ENCODE results near the gene MYBPHL. TPM values are rescaled to one million over a fixed set of nuclear protein-coding genes. Genes with fewer than 3 reads are reported as not detected.
A peak's percentile ranks its signal among the peaks of the same experiment; 100 is the strongest.

MYBPHL gene
- total and polyA plus RNA-seq, 2 experiments from 2014 or later = not detected

- no peaks in the 10 kb centered on the region for H3K36me3 ChIP-seq
- no peak overlapping the region for H3K4me3 ChIP-seq
- no peaks in the 10 kb centered on the region for H3K9me3 ChIP-seq (ENCODE audit: low read depth)
- peaks cover 14% of the 10 kb centered on the region for H3K27me3 ChIP-seq
- H3K4me1 ChIP-seq (ENCODE audit: low read depth) = no peaks in the 10 kb centered on the region
- TF ChIP-seq, protein P1, sequence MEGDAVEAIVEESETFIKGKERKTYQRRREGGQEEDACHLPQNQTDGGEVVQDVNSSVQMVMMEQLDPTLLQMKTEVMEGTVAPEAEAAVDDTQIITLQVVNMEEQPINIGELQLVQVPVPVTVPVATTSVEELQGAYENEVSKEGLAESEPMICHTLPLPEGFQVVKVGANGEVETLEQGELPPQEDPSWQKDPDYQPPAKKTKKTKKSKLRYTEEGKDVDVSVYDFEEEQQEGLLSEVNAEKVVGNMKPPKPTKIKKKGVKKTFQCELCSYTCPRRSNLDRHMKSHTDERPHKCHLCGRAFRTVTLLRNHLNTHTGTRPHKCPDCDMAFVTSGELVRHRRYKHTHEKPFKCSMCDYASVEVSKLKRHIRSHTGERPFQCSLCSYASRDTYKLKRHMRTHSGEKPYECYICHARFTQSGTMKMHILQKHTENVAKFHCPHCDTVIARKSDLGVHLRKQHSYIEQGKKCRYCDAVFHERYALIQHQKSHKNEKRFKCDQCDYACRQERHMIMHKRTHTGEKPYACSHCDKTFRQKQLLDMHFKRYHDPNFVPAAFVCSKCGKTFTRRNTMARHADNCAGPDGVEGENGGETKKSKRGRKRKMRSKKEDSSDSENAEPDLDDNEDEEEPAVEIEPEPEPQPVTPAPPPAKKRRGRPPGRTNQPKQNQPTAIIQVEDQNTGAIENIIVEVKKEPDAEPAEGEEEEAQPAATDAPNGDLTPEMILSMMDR (IDR thresholded peaks at IDR 0.05; ENCODE audit: low read depth, low read length) = no peak
- DNase-seq (ENCODE audit: low read depth in 1 of 2, low spot score in 1 of 2) = no peak
- no peak overlapping the region for H3K27ac ChIP-seq
These were observed 59.1 kb downstream of the MYBPHL start for GRCh38 chr1:109247401-109248365.

GRCh38 chr1:109246141-109246551 lies 60.7 kb downstream of the MYBPHL start:
- Histone ChIP-seq H3K27me3 (peaks cover 12% of the 10 kb centered on the region), H3K9me3 (ENCODE audit: low read depth) (no peaks in the 10 kb centered on the region), H3K4me3 (no peak overlapping the region), H3K36me3 (no peaks in the 10 kb centered on the region), H3K4me1 (ENCODE audit: low read depth) (peaks cover 6% of the 10 kb centered on the region), H3K27ac (no peak overlapping the region)
- TF ChIP-seq, protein P1 (IDR thresholded peaks at IDR 0.05; ENCODE audit: low read depth, low read length) = no peak
- DNase-seq (ENCODE audit: low read depth in 1 of 2, low spot score in 1 of 2) = no peak

DNA sequence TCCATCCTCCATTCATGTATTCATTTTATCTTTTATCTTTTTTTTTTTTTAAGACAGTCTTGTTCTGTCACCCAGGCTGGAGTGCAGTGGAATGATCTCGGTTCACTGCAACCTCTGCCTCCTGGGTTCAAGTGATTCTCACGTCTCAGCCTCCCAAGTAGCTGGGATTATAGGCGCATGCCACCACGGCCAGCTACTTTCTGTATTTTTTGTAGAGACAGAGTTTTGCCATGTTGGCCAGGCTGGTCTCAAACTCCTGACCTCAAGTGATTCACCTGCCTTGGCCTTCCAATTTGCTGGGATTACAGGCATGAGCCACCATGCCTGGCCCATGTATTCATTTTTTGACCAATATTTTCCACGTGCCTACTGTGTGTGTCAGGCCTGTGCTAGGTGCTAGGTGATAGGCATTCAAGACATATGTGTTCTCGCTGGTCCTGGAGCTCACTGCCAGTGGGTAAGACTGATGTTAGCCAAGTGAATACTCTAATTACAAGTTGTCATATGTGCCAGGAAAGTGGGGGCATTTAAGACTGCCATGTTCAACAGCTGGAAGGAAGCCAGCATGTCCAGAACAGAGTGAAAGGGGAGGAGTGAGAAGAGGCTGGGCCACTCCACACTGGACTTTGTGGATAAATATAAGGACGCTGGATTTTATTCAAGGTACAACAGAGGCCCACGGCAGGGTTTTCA lies 62.8 kb downstream of the MYBPHL start:
- Histone ChIP-seq H3K4me3 (no peak overlapping the region), H3K36me3 (no peaks in the 10 kb centered on the region), H3K4me1 (ENCODE audit: low read depth) (peaks cover 6% of the 10 kb centered on the region), H3K27me3 (no peaks in the 10 kb centered on the region), H3K9me3 (ENCODE audit: low read depth) (no peaks in the 10 kb centered on the region), H3K27ac (no peak overlapping the region)
- TF ChIP-seq, protein P1 (IDR thresholded peaks at IDR 0.05; ENCODE audit: low read depth, low read length) = no peak
- no peak for DNase-seq (ENCODE audit: low read depth in 1 of 2, low spot score in 1 of 2)

GRCh38 chr1:109243221-109243620 lies 63.6 kb downstream of the MYBPHL start:
- Histone ChIP-seq H3K4me3 (no peak overlapping the region), H3K27me3 (no peaks in the 10 kb centered on the region), H3K36me3 (no peaks in the 10 kb centered on the region), H3K27ac (no peak overlapping the region), H3K9me3 (ENCODE audit: low read depth) (no peaks in the 10 kb centered on the region), H3K4me1 (ENCODE audit: low read depth) (peaks cover 6% of the 10 kb centered on the region)
- DNase-seq (ENCODE audit: low read depth in 1 of 2, low spot score in 1 of 2) = no peak
- TF ChIP-seq, protein P1 (IDR thresholded peaks at IDR 0.05; ENCODE audit: low read depth, low read length) = no peak

- Histone ChIP-seq H3K4me1 (ENCODE audit: low read depth) (peaks cover 6% of the 10 kb centered on the region), H3K27ac (no peak overlapping the region), H3K4me3 (no peak overlapping the region), H3K9me3 (ENCODE audit: low read depth) (no peaks in the 10 kb centered on the region), H3K36me3 (peaks cover 3% of the 10 kb centered on the region), H3K27me3 (no peaks in the 10 kb centered on the region)
- TF ChIP-seq, protein P1 (IDR thresholded peaks at IDR 0.05; ENCODE audit: low read depth, low read length) = no peak
- peak in 1 of 2 donors; percentile 60 for DNase-seq (ENCODE audit: low read depth in 1 of 2, low spot score in 1 of 2)
These were observed 64.4 kb downstream of the MYBPHL start for GRCh38 chr1:109242387-109242786.

Other genes with a start within 250 kb of the MYBPHL start
- gene TAF13, start 231.0 kb downstream of the MYBPHL start, total RNA-seq = 8.8 and 14.0 TPM in 2 replicates
- gene TAF13, start 231.0 kb downstream of the MYBPHL start, polyA plus RNA-seq = 4.5 and 7.2 TPM in 2 replicates
- gene TMEM167B, start 216.2 kb downstream of the MYBPHL start, total RNA-seq = 16.5 and 19.3 TPM in 2 replicates
- 16.4 and 18.7 TPM in 2 replicates for gene TMEM167B, start 216.2 kb downstream of the MYBPHL start, polyA plus RNA-seq
- gene ELAPOR1, start 192.9 kb downstream of the MYBPHL start, total RNA-seq = 0.11 TPM in 1 of 2 replicates, not detected in the other
- not detected in 2 replicates for gene ELAPOR1, start 192.9 kb downstream of the MYBPHL start, polyA plus RNA-seq
- gene SARS1, start 93.1 kb downstream of the MYBPHL start, total RNA-seq = 88.2 and 103 TPM in 2 replicates
- gene SARS1, start 93.1 kb downstream of the MYBPHL start, polyA plus RNA-seq = 109 and 115 TPM in 2 replicates
- 10.3 and 12.9 TPM in 2 replicates for gene CELSR2, start 57.5 kb downstream of the MYBPHL start, total RNA-seq
- gene CELSR2, start 57.5 kb downstream of the MYBPHL start, polyA plus RNA-seq = 5.8 and 6.1 TPM in 2 replicates
- gene PSRC1, start 23.9 kb downstream of the MYBPHL start, total RNA-seq = 7.5 and 41.8 TPM in 2 replicates
- 13.4 and 45.6 TPM in 2 replicates for gene PSRC1, start 23.9 kb downstream of the MYBPHL start, polyA plus RNA-seq
- gene SORT1, start 90.9 kb upstream of the MYBPHL start, total RNA-seq = 25.0 and 25.9 TPM in 2 replicates
- gene SORT1, start 90.9 kb upstream of the MYBPHL start, polyA plus RNA-seq = 27.6 and 35.8 TPM in 2 replicates
- gene PSMA5, start 119.4 kb upstream of the MYBPHL start, total RNA-seq = 23.9 and 24.8 TPM in 2 replicates
- 96.6 and 103 TPM in 2 replicates for gene PSMA5, start 119.4 kb upstream of the MYBPHL start, polyA plus RNA-seq
- 10.7 and 17.8 TPM in 2 replicates for gene SYPL2, start 159.5 kb upstream of the MYBPHL start, total RNA-seq
- 17.0 and 27.3 TPM in 2 replicates for gene SYPL2, start 159.5 kb upstream of the MYBPHL start, polyA plus RNA-seq
- gene ATXN7L2, start 176.9 kb upstream of the MYBPHL start, total RNA-seq = 14.7 and 17.8 TPM in 2 replicates
- 7.0 and 11.9 TPM in 2 replicates for gene ATXN7L2, start 176.9 kb upstream of the MYBPHL start, polyA plus RNA-seq
- 5.3 and 7.2 TPM in 2 replicates for gene CYB561D1, start 187.1 kb upstream of the MYBPHL start, total RNA-seq
- gene CYB561D1, start 187.1 kb upstream of the MYBPHL start, polyA plus RNA-seq = 5.5 and 6.6 TPM in 2 replicates
- 10.5 and 11.2 TPM in 2 replicates for gene AMIGO1, start 202.7 kb upstream of the MYBPHL start, total RNA-seq
- gene AMIGO1, start 202.7 kb upstream of the MYBPHL start, polyA plus RNA-seq = 7.7 and 10.1 TPM in 2 replicates
- gene GPR61, start 232.9 kb upstream of the MYBPHL start, total RNA-seq = 1.9 and 3.3 TPM in 2 replicates
- gene GPR61, start 232.9 kb upstream of the MYBPHL start, polyA plus RNA-seq = 1.9 and 2.7 TPM in 2 replicates
- 4.7 and 5.0 TPM in 2 replicates for gene GNAI3, start 241.6 kb upstream of the MYBPHL start, total RNA-seq
- 7.9 and 9.3 TPM in 2 replicates for gene GNAI3, start 241.6 kb upstream of the MYBPHL start, polyA plus RNA-seq